ENCODE results near the gene GEMIN5.

GRCh38 chr5:154861946-154862345, 76.1 kb downstream of the GEMIN5 start:
- TF ChIP-seq, protein P1, sequence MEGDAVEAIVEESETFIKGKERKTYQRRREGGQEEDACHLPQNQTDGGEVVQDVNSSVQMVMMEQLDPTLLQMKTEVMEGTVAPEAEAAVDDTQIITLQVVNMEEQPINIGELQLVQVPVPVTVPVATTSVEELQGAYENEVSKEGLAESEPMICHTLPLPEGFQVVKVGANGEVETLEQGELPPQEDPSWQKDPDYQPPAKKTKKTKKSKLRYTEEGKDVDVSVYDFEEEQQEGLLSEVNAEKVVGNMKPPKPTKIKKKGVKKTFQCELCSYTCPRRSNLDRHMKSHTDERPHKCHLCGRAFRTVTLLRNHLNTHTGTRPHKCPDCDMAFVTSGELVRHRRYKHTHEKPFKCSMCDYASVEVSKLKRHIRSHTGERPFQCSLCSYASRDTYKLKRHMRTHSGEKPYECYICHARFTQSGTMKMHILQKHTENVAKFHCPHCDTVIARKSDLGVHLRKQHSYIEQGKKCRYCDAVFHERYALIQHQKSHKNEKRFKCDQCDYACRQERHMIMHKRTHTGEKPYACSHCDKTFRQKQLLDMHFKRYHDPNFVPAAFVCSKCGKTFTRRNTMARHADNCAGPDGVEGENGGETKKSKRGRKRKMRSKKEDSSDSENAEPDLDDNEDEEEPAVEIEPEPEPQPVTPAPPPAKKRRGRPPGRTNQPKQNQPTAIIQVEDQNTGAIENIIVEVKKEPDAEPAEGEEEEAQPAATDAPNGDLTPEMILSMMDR (IDR thresholded peaks at IDR 0.05), result no peak
- TF ChIP-seq POLR2A (IDR thresholded peaks at IDR 0.05), result no peak
